Measurements from ENCODE around the gene SP140L. TPM values are rescaled to one million over a fixed set of nuclear protein-coding genes. Genes with fewer than 3 reads are reported as not detected.

SP140L gene
- total and polyA plus RNA-seq, 2 of the 8 experiments (the other 6 are each of a cell fraction or from before 2014, with no cell fraction given) = 0.36 to 1.5 TPM

DNA sequence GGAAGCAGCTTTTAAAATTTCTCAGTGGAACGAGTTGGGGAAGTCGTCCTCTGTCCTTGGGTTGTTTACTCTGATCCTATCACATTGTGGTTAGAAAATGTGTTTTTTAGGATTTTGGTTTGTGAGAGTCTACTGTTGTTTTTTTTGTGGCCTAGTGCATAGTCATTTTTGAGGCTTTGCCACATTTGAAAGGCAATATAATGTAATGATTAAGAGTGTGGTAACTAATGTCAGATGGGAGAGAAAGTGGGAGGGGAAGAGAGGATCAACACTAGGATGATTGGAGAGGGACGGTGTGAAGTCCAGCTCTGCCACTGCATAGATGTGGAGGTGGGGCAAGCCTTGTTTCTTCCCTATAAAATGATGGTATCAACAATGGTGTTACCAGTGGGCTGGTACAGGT lies 8.5 kb downstream of the SP140L start:
- FAIRE-seq (no peak), DNase-seq (ENCODE audit: low read depth in 1 of 2, low spot score in 2 of 2) (no peak)
- Histone ChIP-seq H3K36me3 (ENCODE audit: control insufficient read depth in 2 of 4, insufficient read depth in 4 of 4, low read length in 3 of 4) (no peaks in the 10 kb centered on the region), H3K27ac (ENCODE audit: low read depth, low read length) (no peak overlapping the region), H4K20me1 (replicated peaks in 1 of 2; ENCODE audit: control insufficient read depth in 1 of 2, insufficient read depth in 2 of 2, low read length in 2 of 2) (no peaks in the 10 kb centered on the region), H2BK12ac (ENCODE audit: low read depth, low read length) (no peak overlapping the region), H2AK5ac (ENCODE audit: low read depth, low read length) (no peak overlapping the region), H2BK20ac (ENCODE audit: low read length) (no peak overlapping the region), H2AFZ (ENCODE audit: low read length) (peak overlapping the region; percentile 45; the same call in 1 of the 2 replicates), H3K23me2 (ENCODE audit: low read depth, low read length) (no peaks in the 10 kb centered on the region), H3K9ac (replicated peaks in 1 of 4; ENCODE audit: extremely low read depth in 1 of 4, low read depth in 3 of 4, low read length in 3 of 4) (no peak overlapping the region), H3K4ac (replicated peaks; ENCODE audit: insufficient read length, low read depth, low read length) (no peak overlapping the region), H3K56ac (replicated peaks; ENCODE audit: insufficient read length, low read depth, low read length) (no peak overlapping the region), H4K5ac (ENCODE audit: insufficient read length, low read depth, low read length) (no peak overlapping the region), H4K8ac (ENCODE audit: extremely low read depth, insufficient read depth, low read length) (no peak overlapping the region), H4K91ac (replicated peaks; ENCODE audit: insufficient read length, low read length) (no peak overlapping the region), H3K18ac (ENCODE audit: extremely low read depth, low read length) (no peak overlapping the region), H3K79me1 (ENCODE audit: low read depth, low read length) (no peaks in the 10 kb centered on the region), H3K27me3 (replicated peaks in 1 of 4; ENCODE audit: control insufficient read depth in 3 of 4, extremely low read depth in 1 of 4, insufficient read depth in 3 of 4, low read length in 3 of 4) (no peaks in the 10 kb centered on the region), H3K14ac (ENCODE audit: insufficient read length) (no peak overlapping the region), H3K4me2 (ENCODE audit: insufficient read depth in 1 of 2, low read depth in 2 of 2, low read length in 2 of 2) (no peak overlapping the region), H2BK15ac (ENCODE audit: low read length) (no peak overlapping the region), H3K4me1 (replicated peaks in 1 of 4; ENCODE audit: control insufficient read depth in 3 of 4, insufficient read depth in 4 of 4, low read length in 3 of 4) (no peaks in the 10 kb centered on the region), H3K23ac (ENCODE audit: insufficient read length) (no peak overlapping the region), H3K79me2 (ENCODE audit: control insufficient read depth in 1 of 2, insufficient read depth in 2 of 2, low read length in 2 of 2) (no peaks in the 10 kb centered on the region), H3K9me3 (ENCODE audit: insufficient read depth in 2 of 2, low read depth in 1 of 2, low read length in 1 of 2) (no peaks in the 10 kb centered on the region), H2BK120ac (replicated peaks; ENCODE audit: low read depth, low read length) (no peak overlapping the region), H2BK5ac (ENCODE audit: low read depth, low read length) (no peak overlapping the region), H3K4me3 (ENCODE audit: extremely low read depth in 1 of 4, insufficient read depth in 2 of 4, low read depth in 3 of 4, low read length in 4 of 4) (no peak overlapping the region)
- POLR2A ChIA-PET (ENCODE audit: partially characterized antibody) = no interaction called here
- WGBS, 2 experiments (ENCODE audit: extremely low coverage in 1 of 2, insufficient coverage in 1 of 2, insufficient read length in 1 of 2, insufficient replicate concordance in 2 of 2, low coverage in 1 of 2, low lambda C conversion rate in 2 of 2, missing lambda C conversion rate in 1 of 2) = 88% methylated on average over 3 of the region's 3 CpGs; no CpG with 5 or more reads in 1 of the 2 experiments
- CTCF ChIA-PET (ENCODE audit: partially characterized antibody) = interaction anchor here (0.6 kb wide), 1 partner anchor 392 kb away, joined by 3 read pairs; no protein-coding TSS in a partner anchor
- TF ChIP-seq BACH1 (IDR thresholded peaks at IDR 0.05; ENCODE audit: low read length) (no peak), RXRA (IDR thresholded peaks at IDR 0.05; ENCODE audit: insufficient read depth, low read depth, low read length) (no peak), SIX5 (IDR thresholded peaks at IDR 0.05; ENCODE audit: low read depth, low read length) (no peak), ASH2L (IDR thresholded peaks at IDR 0.05; ENCODE audit: low read length) (no peak), CHD2 (IDR thresholded peaks at IDR 0.05; ENCODE audit: low read length) (no peak), SAP30 (IDR thresholded peaks at IDR 0.05; ENCODE audit: insufficient read depth, insufficient replicate concordance, low read length) (no peak), POLR2A (IDR thresholded peaks at IDR 0.05; ENCODE audit: control extremely low read depth in 1 of 2, low read depth in 2 of 2, low read length in 2 of 2) (no peak), SIRT6 (IDR thresholded peaks at IDR 0.05; ENCODE audit: low read length) (no peak), HDAC2 (IDR thresholded peaks at IDR 0.05; ENCODE audit: borderline replicate concordance in 1 of 2, low read depth in 2 of 2, low read length in 2 of 2) (no peak), SP2 (IDR thresholded peaks at IDR 0.05; ENCODE audit: low read length) (no peak)
- TF ChIP-seq, protein P1, sequence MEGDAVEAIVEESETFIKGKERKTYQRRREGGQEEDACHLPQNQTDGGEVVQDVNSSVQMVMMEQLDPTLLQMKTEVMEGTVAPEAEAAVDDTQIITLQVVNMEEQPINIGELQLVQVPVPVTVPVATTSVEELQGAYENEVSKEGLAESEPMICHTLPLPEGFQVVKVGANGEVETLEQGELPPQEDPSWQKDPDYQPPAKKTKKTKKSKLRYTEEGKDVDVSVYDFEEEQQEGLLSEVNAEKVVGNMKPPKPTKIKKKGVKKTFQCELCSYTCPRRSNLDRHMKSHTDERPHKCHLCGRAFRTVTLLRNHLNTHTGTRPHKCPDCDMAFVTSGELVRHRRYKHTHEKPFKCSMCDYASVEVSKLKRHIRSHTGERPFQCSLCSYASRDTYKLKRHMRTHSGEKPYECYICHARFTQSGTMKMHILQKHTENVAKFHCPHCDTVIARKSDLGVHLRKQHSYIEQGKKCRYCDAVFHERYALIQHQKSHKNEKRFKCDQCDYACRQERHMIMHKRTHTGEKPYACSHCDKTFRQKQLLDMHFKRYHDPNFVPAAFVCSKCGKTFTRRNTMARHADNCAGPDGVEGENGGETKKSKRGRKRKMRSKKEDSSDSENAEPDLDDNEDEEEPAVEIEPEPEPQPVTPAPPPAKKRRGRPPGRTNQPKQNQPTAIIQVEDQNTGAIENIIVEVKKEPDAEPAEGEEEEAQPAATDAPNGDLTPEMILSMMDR (IDR thresholded peaks at IDR 0.05; ENCODE audit: control extremely low read depth in 1 of 3, insufficient read depth in 1 of 3, low read depth in 1 of 3, low read length in 3 of 3) = no peak

Measured in H1 (cell line).